ENCODE results near the gene GLP2R. TPM values are rescaled to one million over a fixed set of nuclear protein-coding genes. Genes with fewer than 3 reads are reported as not detected.

Gene GLP2R
- total and polyA plus RNA-seq, 2 of the 13 experiments (the other 11 are each of a cell fraction or from before 2014, with no cell fraction given) = 0.65 to 1.4 TPM

- no peak for TF ChIP-seq ZNF138 (CRISPR knock-in tag; IDR thresholded peaks at IDR 0.05; ENCODE audit: low read depth)
- no peak for TF ChIP-seq ZFYVE20 (CRISPR knock-in tag; IDR thresholded peaks at IDR 0.05; ENCODE audit: borderline replicate concordance, low read depth)
- peak; percentile 29; the same call in 1 of the 2 replicates for TF ChIP-seq ZNF292 (CRISPR knock-in tag; IDR thresholded peaks at IDR 0.05; ENCODE audit: borderline replicate concordance, low read depth)
- no peak for TF ChIP-seq IRF1 (CRISPR knock-in tag; IDR thresholded peaks at IDR 0.05; ENCODE audit: low read depth)
- no peak for TF ChIP-seq ZNF558 (CRISPR knock-in tag; IDR thresholded peaks at IDR 0.05; ENCODE audit: borderline replicate concordance)
- TF ChIP-seq ZNF10 (CRISPR knock-in tag; IDR thresholded peaks at IDR 0.05; ENCODE audit: borderline replicate concordance, low read depth) = no peak
- no peak for TF ChIP-seq ZMYM3 (CRISPR knock-in tag; IDR thresholded peaks at IDR 0.05)
- TF ChIP-seq ZBTB43 (CRISPR knock-in tag; conservative IDR thresholded peaks at IDR 0.05) = no peak
- no peak for TF ChIP-seq NRL (CRISPR knock-in tag; IDR thresholded peaks at IDR 0.05; ENCODE audit: borderline replicate concordance)
Measured at GRCh38 chr17:9842057-9842758, 16.5 kb downstream of the GLP2R start (continued).
